HG02571 (cell line): ENCODE measurements around the gene HS6ST2.

Source experiments
- ATAC-seq: cut with Tn5 transposase; IDR thresholded peaks from one replicate; pipeline ENCODE4 v1.9.1; 2021; ENCODE audit warnings: mild to moderate bottlenecking, moderate library complexity; ENCODE audit not compliant: unreplicated experiment

The HS6ST2 gene

DNA sequence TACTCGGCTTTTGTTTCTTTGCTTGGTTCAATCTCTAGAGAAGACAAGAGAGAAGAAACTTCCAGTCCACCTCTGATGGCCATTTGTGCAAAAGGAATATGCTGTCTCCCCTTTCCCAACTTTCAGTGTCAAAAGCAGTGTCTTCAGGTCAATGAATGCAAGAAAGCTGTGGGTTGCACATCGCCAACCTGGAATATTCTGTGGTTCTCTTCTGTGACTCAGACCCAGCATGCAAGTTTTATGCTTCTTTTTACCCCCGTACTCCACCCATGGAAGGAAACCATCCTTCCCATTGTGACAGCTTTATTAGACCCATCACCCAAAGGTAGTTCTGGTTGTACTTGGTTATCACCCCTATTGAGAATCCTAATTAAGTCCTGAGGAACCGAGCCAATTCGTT lies 334.0 kb downstream of the HS6ST2 start:
- no peak for ATAC-seq

DNA sequence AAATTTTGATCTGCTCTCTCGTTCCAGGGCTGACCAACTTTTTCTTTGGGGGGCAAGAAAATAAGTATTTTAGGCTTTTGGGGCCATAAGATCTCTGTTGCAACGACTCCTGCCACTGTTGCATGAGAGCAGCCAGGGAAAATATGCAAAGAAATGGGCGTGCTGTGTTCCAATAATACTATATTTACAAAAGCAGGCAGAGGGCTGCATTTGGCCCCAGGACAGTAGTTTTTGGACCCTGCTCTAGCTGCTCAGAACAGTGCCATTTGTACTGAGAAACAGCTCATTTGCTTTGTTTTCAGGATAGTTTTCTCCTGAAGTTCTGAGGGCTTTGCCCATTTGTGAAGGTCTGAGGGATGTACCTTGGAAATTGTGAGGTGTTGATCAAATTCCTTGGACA lies 334.5 kb downstream of the HS6ST2 start:
- no peak for ATAC-seq

DNA sequence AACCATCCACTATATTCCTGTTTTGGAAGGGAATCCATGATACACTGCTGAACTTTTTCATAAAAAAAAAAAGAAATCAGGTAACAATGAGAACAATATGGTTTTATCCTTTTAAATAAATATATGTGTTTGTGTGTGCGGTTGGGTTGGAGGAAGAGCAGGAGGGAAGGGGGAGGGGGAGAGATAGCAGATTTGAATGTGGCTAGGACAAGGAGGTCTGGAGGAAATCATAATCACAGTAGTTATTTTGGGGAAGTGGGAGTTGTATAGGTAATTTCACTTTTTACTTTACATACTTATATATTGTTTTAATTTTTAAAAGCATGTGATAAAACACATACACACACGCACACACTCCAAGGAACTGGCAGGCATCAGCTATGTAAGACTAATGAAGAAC lies 335.1 kb downstream of the HS6ST2 start:
- no peak for ATAC-seq

DNA sequence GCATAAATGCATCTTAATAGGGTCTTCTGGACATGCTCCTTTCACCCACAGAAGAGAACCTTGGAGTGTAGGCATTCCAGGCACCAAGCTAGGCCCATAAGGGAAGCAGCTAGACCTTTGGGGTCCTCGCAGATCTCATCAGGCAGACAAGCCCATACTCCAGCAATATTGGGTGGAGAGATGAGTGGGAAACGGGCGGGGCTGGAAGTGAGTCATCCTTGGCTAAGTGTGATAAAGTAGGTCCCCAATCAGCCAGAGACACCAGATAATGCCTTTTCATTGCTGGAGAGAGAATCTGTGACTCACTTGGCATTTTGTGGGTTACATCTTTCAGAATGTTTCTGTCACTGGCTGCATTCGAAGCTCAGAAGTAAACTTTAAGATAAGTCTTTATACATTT lies 336.3 kb downstream of the HS6ST2 start:
- no peak for ATAC-seq

DNA sequence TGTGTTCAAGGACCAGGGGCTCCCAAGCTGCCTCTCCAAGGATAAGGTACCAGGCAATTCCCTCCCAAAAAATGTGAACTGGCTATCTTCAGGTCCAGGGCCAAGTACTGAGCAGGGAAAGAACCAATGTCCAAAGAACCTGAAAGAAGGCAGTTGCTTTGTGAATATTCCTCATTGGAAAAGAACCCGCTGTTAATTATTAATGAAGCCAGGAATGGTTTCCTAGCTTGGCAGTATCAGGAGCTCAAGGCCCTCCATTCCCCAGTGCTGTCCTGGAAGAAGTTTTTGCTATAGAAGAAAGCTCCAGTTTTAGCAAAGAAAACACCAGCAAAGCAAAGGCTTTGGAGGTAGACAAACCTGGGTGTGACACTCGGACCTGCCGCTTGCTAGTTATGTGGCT lies 339.6 kb downstream of the HS6ST2 start:
- ATAC-seq, result no peak

DNA sequence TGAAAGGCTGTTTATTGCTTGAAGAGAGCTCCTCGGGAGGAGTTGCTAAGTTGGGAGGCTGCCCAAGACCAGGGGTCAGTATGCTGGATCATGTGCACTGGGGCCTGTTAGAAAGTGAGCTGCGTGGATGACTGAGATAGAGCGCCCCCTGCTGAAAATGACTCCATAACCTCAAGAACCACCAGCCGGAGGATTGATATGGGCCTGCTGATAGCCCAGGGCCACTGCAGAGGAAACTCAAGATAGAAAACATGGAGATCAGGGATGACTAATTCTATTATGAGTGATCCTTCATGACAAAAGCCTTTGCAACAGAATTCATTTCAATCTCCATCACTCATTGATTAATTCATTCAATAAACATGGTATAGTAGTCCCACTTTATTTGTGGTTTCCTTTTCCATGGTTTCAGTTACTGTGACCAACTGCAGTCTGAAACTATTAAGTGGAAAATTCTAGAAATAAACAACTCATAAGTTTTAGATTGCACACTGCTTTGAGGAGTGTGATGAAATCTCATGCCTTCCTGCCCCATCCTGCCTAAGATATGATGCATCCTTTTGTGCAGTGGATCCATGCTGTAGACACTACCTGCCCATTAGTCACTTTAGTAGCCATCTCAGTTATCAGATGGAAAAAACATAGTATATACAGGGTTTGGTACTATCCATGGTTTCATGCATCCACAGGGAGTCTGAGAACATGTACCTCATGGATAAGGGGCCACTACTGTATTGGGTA lies 342.9 kb downstream of the HS6ST2 start:
- ATAC-seq, result no peak

DNA sequence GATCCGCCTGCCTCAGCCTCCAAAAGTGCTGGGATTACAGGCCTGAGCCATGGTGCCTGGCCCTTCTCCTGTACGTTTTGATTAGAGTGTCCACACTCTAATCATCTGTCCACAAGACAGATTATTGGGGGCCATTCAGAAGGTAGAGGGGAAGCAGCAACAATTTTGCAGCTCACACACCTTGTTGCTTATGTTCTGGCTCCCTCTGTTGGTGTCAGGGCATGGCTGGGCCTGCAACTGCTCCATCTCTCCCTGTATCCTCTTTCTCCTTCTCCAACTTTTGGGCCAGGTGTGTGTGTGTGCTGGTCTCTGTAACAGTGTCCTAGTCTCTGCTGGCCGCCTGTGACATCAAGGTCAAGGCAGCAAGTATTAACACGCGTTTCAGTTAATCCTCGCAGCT lies 344.1 kb downstream of the HS6ST2 start:
- ATAC-seq, result no peak

DNA sequence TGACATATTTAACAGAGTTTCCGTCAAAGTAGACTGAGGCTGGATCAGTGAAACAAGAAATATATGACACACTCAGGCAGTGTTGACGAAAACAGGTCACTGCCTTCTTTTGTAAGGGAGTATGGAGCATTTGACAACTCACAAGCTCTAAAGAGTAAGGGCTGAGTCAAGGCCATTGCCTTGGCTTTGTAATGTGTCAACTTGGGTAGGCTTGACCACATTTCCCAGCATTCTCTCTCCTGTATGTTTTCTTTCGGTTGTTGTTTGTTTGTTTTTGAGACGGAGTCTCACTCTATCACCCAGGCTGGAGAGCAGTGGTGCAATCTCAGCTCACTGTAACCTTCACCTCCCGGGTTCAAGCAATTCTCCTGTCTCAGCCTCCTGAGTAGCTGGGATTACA lies 344.6 kb downstream of the HS6ST2 start:
- no peak for ATAC-seq

DNA sequence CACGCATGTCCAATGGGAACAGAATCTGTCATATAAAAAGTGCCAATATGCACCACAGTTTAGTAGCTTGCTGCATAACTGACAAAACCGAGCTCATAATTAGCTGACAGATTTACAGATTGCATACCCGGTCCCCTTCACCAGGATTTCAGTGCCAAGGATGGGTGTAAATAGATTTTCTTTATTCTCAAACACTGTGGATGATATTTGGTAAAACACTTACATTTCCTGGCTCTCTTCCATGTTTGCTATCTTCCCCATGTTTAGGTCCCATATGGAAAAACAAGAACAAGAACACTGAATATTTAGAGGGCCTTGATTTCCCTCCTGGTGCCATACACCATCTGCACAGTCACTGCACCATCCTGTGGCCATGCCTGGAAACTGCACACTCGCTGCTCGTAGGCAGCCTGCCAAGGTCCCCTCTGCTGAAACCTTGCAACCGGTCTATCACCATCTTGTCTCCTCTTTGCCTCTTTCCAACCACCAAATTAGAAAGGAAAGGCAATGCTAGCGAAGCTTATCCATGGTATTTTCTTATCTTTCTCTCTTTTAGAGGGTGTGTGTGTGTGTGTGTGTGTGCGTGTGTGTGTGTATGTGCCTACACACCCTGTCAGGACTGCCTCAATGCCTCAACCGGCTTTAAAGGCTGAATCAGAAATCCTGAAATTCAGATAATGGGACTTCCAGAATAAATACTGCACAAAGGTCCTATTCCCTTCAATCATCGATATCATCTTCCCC lies 345.4 kb downstream of the HS6ST2 start:
- ATAC-seq, result peak; percentile 54

DNA sequence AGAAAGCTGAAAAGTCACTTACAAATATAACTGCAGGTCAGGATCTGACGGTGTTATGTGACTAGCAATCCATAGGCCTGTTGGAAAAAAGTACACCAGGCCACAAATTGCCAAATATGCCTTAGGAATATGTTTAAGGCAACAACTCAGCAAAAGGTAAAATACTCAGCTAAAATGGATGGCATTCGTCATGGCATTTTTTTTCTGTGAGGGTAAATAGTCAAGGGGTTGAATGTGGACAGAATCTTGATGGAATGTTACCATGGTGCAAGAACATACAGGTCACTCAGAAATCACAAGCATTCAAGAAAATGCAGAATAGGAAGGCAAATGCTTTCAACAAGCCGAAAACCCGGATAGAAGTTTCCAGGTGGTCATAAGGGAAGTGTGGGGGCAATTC lies 347.9 kb downstream of the HS6ST2 start:
- no peak for ATAC-seq

DNA sequence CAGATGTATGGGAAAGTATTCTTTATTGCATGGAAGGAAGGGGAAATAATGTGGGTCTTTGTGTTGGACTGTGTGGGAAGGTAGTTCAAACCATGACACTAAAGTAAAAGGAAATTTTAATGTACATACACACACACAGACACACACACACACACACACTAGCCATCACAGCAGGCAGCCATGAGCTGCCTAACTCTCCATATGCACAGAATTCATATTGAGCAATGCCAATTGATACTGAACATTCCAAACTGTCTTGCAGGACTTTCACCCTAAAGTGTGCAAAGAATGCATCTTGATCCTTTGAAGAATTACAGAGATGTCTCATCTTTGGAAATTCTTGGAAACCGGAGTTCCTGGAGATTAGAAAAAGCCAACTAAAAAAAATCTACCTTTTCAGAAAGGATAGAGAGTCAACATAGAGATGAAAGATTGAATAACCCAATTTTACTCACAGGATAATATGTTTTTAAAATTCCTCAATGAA lies 349.0 kb downstream of the HS6ST2 start:
- ATAC-seq, result no peak

DNA sequence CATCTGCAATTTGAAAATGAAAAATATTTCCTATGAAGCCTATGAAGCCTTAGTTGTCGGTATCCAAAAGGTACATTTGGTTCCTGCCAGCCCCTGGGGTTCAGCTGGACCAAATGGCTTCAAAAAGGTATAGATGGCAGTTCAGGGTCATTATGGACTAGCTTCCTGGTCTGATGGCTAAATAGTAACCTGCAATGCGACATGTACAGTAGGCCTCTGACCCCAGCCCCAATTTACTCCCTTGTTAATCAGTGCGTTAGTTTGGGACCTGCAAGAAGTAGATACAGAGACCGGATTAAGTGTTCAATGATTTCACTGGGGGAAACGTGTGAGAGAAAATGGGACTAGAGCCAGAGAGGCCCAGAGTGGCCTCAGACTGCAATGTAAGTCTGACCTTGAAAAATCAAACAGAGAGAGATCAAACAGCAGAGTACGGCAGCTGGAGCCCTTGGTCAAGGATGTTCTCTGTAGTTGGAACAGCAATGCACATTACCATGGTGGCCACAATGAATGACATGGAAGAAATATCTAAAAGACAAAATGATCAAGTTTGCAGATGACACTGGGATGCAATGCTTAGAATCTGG lies 354.6 kb downstream of the HS6ST2 start:
- no peak for ATAC-seq

DNA sequence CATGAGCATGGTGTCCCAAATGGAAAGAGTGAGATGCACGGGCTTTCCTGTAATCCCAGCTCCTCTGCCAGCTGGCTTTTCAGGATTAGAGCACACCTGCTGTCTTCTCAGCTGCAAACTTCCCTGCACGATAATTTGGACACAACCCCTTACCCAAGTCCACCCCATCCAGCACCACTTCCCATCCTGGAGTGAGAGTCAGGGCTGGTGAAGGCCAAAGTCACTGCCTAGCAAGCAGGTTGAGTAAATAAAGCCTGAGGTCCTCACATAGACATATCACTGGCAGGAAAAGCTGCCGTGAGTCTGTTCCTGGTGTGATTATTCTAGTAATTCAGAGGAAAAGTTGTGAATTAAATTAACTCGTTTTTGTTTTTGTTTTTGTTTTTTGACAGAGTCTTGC lies 355.7 kb downstream of the HS6ST2 start:
- no peak for ATAC-seq

DNA sequence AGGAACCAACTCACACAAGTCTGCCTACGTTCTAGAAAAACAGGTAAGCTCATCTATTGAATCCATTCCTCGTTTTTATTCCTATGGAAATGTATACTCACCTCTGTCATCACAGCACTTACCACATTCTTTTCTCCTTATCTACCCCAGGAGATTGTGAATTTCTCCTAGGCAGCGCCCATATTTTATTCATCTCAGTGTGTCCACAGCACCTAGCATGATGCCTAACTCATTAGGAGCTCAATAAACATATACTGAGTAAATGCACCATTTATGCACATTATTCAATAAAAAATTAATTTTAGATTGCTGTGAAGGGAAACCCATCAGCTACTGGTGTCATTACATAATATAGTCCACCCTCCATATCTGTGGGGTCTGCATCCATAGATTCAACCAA lies 363.4 kb downstream of the HS6ST2 start:
- no peak for ATAC-seq

DNA sequence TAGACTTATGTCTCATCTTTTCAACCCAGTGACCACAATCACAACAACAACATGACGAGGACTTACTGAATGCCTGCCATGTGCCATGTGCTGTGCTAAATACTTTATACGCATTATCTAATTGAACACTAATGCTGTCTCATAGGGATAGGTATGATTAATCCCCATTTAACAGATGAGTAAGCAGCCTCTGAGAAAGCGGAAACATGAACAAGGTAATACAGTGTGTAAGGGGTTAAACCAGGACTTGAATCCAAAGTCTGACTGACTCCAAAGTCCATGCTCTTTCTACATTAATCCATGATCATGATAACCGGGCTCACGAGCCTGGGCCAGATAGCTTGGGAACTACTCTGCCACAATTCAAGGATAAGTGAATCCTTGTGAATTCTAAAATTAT lies 364.3 kb downstream of the HS6ST2 start:
- no peak for ATAC-seq

DNA sequence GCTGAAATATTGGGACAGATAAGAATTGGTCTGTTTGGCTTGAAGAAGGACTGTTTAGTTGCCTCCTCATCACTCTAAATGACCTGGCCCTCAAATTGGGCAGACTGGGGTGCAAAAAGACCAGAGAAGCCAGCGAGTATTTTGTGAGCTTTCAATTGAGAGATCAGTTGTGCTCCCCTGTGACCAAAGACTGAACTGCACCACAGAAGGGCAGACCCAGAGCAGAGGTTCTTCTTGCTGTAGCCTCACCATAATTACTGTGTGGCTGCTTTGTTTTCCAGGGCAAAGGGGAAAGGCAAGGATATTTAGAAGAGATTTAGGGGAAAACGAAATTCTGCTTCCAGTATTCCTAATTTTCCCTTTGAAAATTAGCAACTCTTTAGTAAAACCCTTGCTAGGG lies 365.5 kb downstream of the HS6ST2 start:
- no peak for ATAC-seq

DNA sequence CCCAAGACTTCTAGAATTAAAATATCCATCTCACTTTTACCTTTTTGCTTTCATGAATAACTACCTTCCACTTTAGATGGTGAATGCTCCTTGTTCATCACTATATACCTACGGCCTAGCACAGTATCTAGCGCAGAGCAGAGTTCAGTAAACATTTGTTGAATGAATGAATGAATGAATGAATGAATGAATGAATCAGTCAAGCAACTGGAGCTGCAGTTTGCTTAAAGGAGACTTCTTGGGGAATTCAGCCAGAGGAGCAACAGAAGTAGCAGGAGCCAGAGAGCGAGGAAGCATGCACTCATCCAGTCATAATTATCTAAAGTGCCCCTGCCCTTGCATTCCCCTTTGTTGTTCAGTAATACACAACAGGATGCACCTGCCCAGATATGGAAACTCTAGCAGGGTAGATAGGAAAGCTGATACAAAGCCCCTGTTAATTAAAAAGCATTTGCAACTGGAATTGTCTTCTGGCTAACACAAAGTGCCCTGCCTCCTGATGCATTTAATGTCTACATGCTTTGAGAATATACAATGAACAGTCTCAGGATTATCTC lies 366.6 kb downstream of the HS6ST2 start:
- ATAC-seq, result no peak

DNA sequence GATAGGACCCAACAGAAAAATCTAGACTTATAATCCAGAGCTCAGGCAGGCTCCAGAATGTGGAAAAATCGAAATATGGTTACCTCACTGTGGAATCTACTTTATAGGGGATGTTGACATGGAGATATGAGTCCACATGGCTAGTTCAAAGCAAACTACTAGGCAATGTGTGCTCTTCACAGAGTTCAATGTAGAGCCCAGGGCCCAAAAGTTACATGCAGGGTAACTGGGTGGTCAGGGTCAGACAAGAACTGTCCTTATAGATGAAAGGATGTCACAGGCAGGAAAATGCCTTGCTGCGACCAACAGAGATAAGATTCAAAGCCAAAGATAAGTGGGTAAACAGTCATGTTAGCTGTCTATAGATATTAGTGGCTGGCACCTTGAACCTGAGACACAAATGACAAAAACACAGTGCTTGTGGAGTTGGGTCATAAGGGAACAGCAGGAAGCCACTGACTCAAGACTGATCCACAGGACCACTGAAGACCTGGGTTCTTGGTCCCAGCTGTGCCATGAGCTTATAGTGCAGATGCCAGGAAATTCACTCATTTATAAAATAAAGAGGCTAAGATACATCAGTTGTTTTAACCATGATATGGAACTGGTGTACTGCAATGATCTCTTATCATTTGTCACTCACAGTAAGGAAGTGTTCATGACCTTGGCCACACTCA lies 367.9 kb downstream of the HS6ST2 start:
- no peak for ATAC-seq

DNA sequence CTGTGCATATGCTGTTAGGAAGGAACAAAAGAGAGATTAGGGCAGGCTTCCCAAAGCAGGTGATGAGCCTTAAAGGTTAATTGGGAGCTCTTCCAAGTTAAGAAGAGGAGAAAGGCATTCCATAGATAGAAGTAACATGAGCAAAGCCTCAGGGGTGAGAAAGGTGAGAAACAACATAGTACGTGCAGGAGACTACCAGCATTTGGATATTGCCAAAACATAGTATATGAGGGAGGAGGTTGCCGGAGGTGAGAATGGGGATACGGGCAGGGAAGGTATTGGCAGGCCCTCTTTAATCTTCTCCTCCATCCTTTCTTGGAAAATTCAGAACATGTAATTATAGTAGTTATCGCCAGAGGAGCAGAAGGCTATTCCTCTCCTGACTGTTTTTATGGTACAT lies 373.5 kb downstream of the HS6ST2 start:
- ATAC-seq, result no peak

DNA sequence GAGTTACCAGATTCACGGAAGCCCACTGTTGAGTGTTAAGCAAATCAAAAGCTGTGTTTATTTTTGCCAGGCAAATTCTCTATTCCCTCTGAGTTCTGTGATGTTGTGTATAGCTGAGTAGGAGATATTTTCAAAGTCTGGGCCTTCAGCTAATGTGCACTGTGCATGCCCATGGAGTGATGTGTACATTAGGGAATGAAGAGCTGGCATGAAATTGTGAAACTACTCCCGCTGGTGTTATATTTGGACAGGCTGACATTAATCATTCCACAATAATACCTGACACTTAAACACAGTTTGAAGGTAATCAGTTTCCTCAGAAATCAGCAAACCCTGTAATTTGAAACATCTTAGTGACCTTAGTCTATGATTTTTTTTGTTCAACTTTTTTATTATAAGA lies 381.5 kb downstream of the HS6ST2 start:
- ATAC-seq, result no peak
